ENCODE data around the gene TRIM44. TPM values are rescaled to one million over a fixed set of nuclear protein-coding genes. Genes with fewer than 3 reads are reported as not detected.

Gene TRIM44
- total RNA-seq, 1 donor: 42.1 TPM

DNA sequence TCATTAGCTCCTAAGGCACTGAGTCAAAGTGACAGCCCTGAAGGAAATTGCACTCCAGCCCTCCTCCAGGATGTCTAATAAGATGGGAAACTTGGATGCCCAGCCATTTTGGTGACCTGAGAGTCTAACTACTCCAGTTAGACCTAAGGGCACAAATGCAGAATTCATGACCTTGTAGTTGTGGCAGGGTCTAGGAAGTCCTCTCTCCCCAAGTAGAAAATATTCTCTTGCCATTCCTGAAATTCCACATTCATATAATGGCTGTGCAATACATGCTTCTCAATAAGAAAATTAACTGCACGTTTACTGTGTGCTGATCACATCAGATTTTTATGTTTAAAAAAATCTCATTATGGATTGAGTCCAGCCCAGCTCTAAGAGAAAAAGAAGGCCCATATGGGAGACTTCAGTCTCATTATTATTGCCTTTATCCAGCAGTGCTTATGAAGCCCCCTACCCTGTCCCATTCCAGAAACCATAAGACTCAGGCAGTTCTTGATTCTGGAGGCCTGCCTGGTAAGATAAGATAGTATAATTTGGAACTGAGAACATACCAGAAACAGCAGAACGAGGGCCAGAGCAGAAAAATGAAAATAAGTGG, 147.6 kb downstream of the TRIM44 start:
- TF ChIP-seq, protein P1, sequence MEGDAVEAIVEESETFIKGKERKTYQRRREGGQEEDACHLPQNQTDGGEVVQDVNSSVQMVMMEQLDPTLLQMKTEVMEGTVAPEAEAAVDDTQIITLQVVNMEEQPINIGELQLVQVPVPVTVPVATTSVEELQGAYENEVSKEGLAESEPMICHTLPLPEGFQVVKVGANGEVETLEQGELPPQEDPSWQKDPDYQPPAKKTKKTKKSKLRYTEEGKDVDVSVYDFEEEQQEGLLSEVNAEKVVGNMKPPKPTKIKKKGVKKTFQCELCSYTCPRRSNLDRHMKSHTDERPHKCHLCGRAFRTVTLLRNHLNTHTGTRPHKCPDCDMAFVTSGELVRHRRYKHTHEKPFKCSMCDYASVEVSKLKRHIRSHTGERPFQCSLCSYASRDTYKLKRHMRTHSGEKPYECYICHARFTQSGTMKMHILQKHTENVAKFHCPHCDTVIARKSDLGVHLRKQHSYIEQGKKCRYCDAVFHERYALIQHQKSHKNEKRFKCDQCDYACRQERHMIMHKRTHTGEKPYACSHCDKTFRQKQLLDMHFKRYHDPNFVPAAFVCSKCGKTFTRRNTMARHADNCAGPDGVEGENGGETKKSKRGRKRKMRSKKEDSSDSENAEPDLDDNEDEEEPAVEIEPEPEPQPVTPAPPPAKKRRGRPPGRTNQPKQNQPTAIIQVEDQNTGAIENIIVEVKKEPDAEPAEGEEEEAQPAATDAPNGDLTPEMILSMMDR (IDR thresholded peaks at IDR 0.05; ENCODE audit: insufficient read depth, low read length): no peak
- H3K4me3 ChIP-seq (ENCODE audit: low read depth, low read length): no peak overlapping the region
- no peak for DNase-seq (ENCODE audit: low read depth)

DNA sequence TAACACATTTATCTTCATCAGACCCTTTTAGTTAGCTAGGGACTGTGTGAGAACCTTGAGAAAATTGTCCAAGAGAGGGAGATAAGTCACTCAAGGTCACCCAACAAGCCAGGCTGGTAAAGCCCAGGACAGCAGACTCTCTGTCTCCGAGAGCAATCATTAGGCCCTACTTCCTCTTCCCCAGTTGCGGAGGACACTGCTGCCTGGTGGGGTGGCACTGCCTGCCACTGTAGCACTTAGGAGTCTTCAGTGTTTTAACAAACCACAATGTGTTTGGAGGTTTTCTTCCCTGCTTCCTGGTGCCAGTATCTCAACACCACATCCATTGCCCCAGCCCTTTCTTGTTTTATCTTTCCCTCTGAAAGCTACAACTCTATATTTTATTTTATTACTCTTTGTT, 149.2 kb downstream of the TRIM44 start:
- TF ChIP-seq, protein P1 (IDR thresholded peaks at IDR 0.05; ENCODE audit: insufficient read depth, low read length): no peak
- no peak overlapping the region for H3K4me3 ChIP-seq (ENCODE audit: low read depth, low read length)
- DNase-seq (ENCODE audit: low read depth): no peak

DNA sequence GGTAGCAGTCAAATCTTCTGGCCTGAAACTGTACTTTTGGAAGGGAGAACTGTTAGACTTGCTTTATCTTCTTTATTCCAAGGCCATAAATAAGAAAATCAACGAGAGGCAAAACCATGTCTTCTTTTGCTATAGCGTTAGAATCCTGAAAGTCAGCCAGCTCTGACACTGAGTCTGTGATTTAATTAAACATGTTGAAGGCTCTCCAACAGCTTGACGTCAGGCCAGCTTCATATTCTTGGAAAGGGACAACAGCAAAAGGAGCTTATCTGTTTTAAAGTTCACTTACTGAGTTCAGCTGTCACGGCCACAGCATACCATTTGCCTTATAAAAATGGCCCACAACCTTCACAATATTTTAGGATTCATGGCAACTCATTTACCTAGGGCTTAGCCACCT, 150.3 kb downstream of the TRIM44 start:
- H3K4me3 ChIP-seq (ENCODE audit: low read depth, low read length): no peak overlapping the region
- DNase-seq (ENCODE audit: low read depth): peak; percentile 47
- TF ChIP-seq, protein P1 (IDR thresholded peaks at IDR 0.05; ENCODE audit: insufficient read depth, low read length): no peak

DNA sequence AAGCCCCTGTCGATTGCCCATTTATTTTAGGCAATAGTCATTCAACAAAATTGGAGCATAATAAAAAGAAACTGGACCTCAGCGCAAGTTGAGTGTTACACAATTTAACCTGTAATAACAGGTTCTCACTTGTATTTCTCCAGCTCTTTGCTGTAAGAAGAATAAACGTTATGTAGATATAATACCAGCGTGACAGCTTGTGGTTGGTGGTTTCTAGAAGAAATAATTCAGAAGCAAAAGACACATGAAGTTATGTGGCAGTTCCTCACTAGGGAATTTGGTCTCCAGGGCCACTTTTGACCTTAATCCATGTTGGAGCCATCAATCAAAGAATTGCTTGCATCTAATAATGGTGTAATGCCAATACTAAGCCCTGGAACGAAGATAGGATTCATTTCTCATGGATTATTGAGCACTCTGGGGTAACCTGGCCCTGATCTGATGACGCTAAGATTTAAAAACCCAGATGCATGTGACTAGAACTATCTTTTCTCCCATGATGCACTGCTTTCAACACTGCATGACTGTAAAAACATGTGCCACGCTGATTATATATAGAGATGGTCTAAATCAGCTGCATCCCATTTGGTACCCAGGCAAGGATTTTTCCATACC, 151.6 kb downstream of the TRIM44 start:
- H3K4me3 ChIP-seq (ENCODE audit: low read depth, low read length): no peak overlapping the region
- DNase-seq (ENCODE audit: low read depth): no peak
- TF ChIP-seq, protein P1 (IDR thresholded peaks at IDR 0.05; ENCODE audit: insufficient read depth, low read length): no peak

DNA sequence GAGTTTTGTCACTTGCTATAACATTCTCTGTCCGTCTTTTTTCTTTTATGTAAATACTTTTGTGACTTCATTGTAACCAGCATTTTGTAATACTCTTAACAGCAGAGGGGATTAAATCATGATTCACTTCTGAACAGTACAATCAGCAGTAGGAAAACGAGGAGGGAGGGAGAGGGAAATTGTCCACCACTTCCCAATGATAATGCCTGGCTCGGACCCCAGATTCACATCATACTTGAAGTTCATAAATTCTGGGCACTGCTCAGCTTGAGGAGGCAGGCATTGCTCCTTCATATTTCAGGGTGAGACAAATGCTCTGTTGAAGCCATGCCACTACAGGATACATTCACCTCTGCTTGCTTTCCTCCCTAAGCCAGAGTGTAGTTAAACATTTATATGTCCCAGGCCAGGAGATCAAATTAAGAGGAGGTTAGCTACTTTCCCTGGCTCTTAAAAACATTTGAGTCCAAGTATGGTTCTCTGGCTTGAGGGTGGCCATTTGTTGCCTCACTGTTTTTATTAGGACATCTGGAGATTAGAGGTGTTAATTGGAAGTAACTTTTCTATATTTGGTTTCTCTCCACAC, 152.2 kb downstream of the TRIM44 start:
- TF ChIP-seq, protein P1 (IDR thresholded peaks at IDR 0.05; ENCODE audit: insufficient read depth, low read length): no peak
- H3K4me3 ChIP-seq (ENCODE audit: low read depth, low read length): no peak overlapping the region
- DNase-seq (ENCODE audit: low read depth): peak; percentile 85

DNA sequence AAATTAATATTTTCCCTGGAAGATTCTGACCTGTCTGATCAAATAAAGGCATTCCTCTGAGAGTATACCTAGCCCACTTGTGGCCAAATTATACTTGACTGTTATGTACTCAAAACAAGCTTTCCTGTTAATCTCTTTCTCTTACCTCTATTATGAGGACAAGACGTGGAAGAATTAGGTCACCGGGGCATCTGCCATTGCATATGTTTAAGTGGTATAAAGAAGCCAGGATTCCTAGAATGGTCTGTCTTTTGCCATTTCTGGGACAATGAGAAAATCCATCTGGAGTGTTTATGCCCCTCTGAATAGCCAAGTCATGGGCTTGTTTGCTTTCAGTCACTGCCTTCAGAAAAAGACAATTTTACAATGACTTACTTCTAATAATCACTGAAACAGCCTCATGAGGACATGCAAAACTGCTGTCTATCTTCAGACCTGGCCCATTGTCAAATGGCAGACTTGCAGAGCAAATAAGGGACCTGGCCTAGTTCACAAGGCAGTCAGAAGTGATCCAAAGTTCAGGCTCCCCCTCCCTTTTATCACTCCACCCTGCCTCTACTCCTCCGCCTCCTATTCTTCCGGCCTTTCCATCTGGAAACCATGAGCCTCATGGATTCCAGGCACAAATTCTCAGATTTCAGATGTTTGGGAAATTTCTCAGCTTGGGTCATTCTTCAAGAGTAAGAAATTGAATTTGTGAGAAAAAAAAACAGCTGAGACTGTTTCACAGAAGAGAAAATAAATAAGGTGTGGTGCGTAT, 153.2 kb downstream of the TRIM44 start:
- peak; percentile 76 for DNase-seq (ENCODE audit: low read depth)
- no peak overlapping the region for H3K4me3 ChIP-seq (ENCODE audit: low read depth, low read length)
- TF ChIP-seq, protein P1 (IDR thresholded peaks at IDR 0.05; ENCODE audit: insufficient read depth, low read length): no peak

All from fibroblast of the aortic adventitia (primary cell).